WTC11 (cell line): ENCODE data around the gene TGFBI. TPM values are rescaled to one million over a fixed set of nuclear protein-coding genes. Genes with fewer than 3 reads are reported as not detected.

Experiments used
- ATAC-seq: fragments of 200-7000 bp; cut with Tn5 transposase; 2 replicates; pipeline ENCODE4 v1.10.0; 2021; ENCODE audit warnings: mild to moderate bottlenecking, moderate library complexity
- CTCF ChIA-PET: fragments of 300-600 bp; sonication (Branson Sonifier 250); formaldehyde crosslinking; loops from one replicate; lab custom pipeline; 2021; ENCODE audit warnings: antibody characterized with exemption; lab: Charles Lee
- POLR2A ChIA-PET: fragments of 350-600 bp; sonication (Branson Sonifier 250); formaldehyde crosslinking; loops from one replicate; lab custom pipeline; 2021; ENCODE audit warnings: antibody characterized with exemption; lab: Charles Lee
- DNase-seq: peaks from one replicate; pipeline ENCODE4 v3.0.0; 2021; ENCODE audit warnings: low spot score
- H3K27ac Mint-ChIP-seq: 2 replicates; pipeline ENCODE4 v1.8.0; 2021; ENCODE audit warnings: mixed read lengths
- H3K27me3 Mint-ChIP-seq: 2 replicates; pipeline ENCODE4 v1.8.0; 2021; ENCODE audit warnings: low read depth, mild to moderate bottlenecking, moderate library complexity, mixed read lengths
- H3K36me3 Mint-ChIP-seq: 2 replicates; pipeline ENCODE4 v1.8.0; 2021; ENCODE audit warnings: mixed read lengths
- H3K4me1 Mint-ChIP-seq: 2 replicates; pipeline ENCODE4 v1.8.0; 2022; ENCODE audit warnings: mixed read lengths
- H3K4me3 Mint-ChIP-seq: 2 replicates; pipeline ENCODE4 v1.8.0; 2021; ENCODE audit warnings: mild to moderate bottlenecking, moderate library complexity, mixed read lengths
- H3K9me3 Mint-ChIP-seq: 2 replicates; pipeline ENCODE4 v1.8.0; 2021; ENCODE audit warnings: mixed read lengths
- CDX4 ChIP-seq: fragments of 250-450 bp; sonication (Bioruptor Pico); IDR thresholded peaks from 2 replicates; pipeline ENCODE4 v1.9.0; 2021; ENCODE audit warnings: moderate library complexity, mild to moderate bottlenecking, inconsistent platforms, borderline replicate concordance
- E2F4 ChIP-seq: sonication (generic); formaldehyde crosslinking; IDR thresholded peaks from 2 replicates; pipeline ENCODE4 v1.8.1; 2022; ENCODE audit warnings: low read depth, mild to moderate bottlenecking, moderate library complexity, missing genetic modification reagents, borderline replicate concordance
- E2F5 ChIP-seq: sonication (generic); formaldehyde crosslinking; IDR thresholded peaks from 2 replicates; pipeline ENCODE4 v1.8.1; 2022; ENCODE audit warnings: mild to moderate bottlenecking, moderate library complexity, missing genetic modification reagents
- ELF4 ChIP-seq: sonication (generic); formaldehyde crosslinking; IDR thresholded peaks from 2 replicates; pipeline ENCODE4 v1.8.1; 2022; ENCODE audit warnings: low read depth, mild to moderate bottlenecking, moderate library complexity, missing genetic modification reagents
- ERG ChIP-seq: fragments of 250-450 bp; sonication (Bioruptor Pico); IDR thresholded peaks from 2 replicates; pipeline ENCODE4 v1.8.0; 2021; ENCODE audit warnings: mild to moderate bottlenecking
- FOXK1 ChIP-seq: sonication (generic); formaldehyde crosslinking; IDR thresholded peaks from 2 replicates; pipeline ENCODE4 v1.8.0; 2022; ENCODE audit warnings: mild to moderate bottlenecking, moderate library complexity, missing genetic modification reagents
- GRHL2 ChIP-seq: fragments of 250-450 bp; sonication (Bioruptor Pico); IDR thresholded peaks from 2 replicates; pipeline ENCODE4 v1.8.0; 2022; ENCODE audit warnings: mild to moderate bottlenecking, moderate library complexity; ENCODE audit not compliant: insufficient replicate concordance, severe bottlenecking
- GTF2I ChIP-seq: fragments of 250-450 bp; sonication (Bioruptor Pico); conservative IDR thresholded peaks from 2 replicates; pipeline ENCODE4 v1.4.0; 2021; ENCODE audit warnings: mild to moderate bottlenecking
- HMGA2 ChIP-seq: fragments of 250-450 bp; sonication (Bioruptor Pico); IDR thresholded peaks from 2 replicates; pipeline ENCODE4 v1.4.0; 2021; ENCODE audit warnings: mild to moderate bottlenecking, moderate library complexity
- JAZF1 ChIP-seq: fragments of 250-450 bp; sonication (Bioruptor Pico); IDR thresholded peaks from 2 replicates; pipeline ENCODE4 v1.9.0; 2021; ENCODE audit warnings: moderate library complexity, mild to moderate bottlenecking, inconsistent platforms
- KAT7 ChIP-seq: sonication (generic); formaldehyde crosslinking; IDR thresholded peaks from 2 replicates; pipeline ENCODE4 v1.8.1; 2023; ENCODE audit warnings: missing genetic modification reagents, mild to moderate bottlenecking, borderline replicate concordance
- MYBL2 ChIP-seq: sonication (generic); formaldehyde crosslinking; IDR thresholded peaks from 2 replicates; pipeline ENCODE4 v1.8.1; 2023; ENCODE audit warnings: mild to moderate bottlenecking, moderate library complexity, missing genetic modification reagents
- OVOL2 ChIP-seq: fragments of 250-450 bp; sonication (Bioruptor Pico); IDR thresholded peaks from 2 replicates; pipeline ENCODE4 v1.9.0; 2021; ENCODE audit warnings: mild to moderate bottlenecking, borderline replicate concordance
- PRDM15 ChIP-seq: sonication (generic); formaldehyde crosslinking; IDR thresholded peaks from 2 replicates; pipeline ENCODE4 v1.8.0; 2022; ENCODE audit warnings: missing genetic modification reagents
- PRRX2 ChIP-seq: fragments of 250-450 bp; sonication (Bioruptor Pico); IDR thresholded peaks from 2 replicates; pipeline ENCODE4 v1.8.0; 2021; ENCODE audit warnings: mild to moderate bottlenecking
- RORB ChIP-seq: fragments of 250-450 bp; sonication (Bioruptor Pico); IDR thresholded peaks from 2 replicates; pipeline ENCODE4 v1.9.0; 2021; ENCODE audit warnings: mild to moderate bottlenecking
- TEAD1 ChIP-seq: sonication (generic); formaldehyde crosslinking; IDR thresholded peaks from 2 replicates; pipeline ENCODE4 v1.8.0; 2022; ENCODE audit warnings: mild to moderate bottlenecking, missing genetic modification reagents
- TEAD4 ChIP-seq: sonication (generic); formaldehyde crosslinking; IDR thresholded peaks from 2 replicates; pipeline ENCODE4 v1.8.0; 2022; ENCODE audit warnings: mild to moderate bottlenecking, missing genetic modification reagents
- USF1 ChIP-seq: sonication (generic); formaldehyde crosslinking; IDR thresholded peaks from 2 replicates; pipeline ENCODE4 v1.8.0; 2022; ENCODE audit warnings: mild to moderate bottlenecking, missing genetic modification reagents
- ZNF121 ChIP-seq: sonication (generic); formaldehyde crosslinking; IDR thresholded peaks from 2 replicates; pipeline ENCODE4 v1.8.0; 2023; ENCODE audit warnings: missing genetic modification reagents
- ZNF263 ChIP-seq: sonication (generic); formaldehyde crosslinking; IDR thresholded peaks from 2 replicates; pipeline ENCODE4 v1.8.1; 2022; ENCODE audit warnings: low read depth, mild to moderate bottlenecking, moderate library complexity, missing genetic modification reagents
- ZNF396 ChIP-seq: fragments of 250-450 bp; sonication (Bioruptor Pico); IDR thresholded peaks from 2 replicates; pipeline ENCODE4 v1.8.0; 2021; ENCODE audit warnings: mild to moderate bottlenecking, moderate library complexity, borderline replicate concordance
- ZNF416 ChIP-seq: fragments of 250-450 bp; sonication (Bioruptor Pico); IDR thresholded peaks from 2 replicates; pipeline ENCODE4 v1.9.0; 2021; ENCODE audit warnings: mild to moderate bottlenecking, inconsistent platforms
- ZSCAN18 ChIP-seq: fragments of 250-450 bp; sonication (Bioruptor Pico); IDR thresholded peaks from 2 replicates; pipeline ENCODE4 v2.1.2; 2022; ENCODE audit warnings: mild to moderate bottlenecking, moderate library complexity
- total RNA-seq: library from RNA; stranded (reverse); gene quantifications from 3 replicates; pipeline ENCODE4 v1.2.3, GENCODE V29; 2021

Gene TGFBI
- total RNA-seq, 1 experiment from 2014 or later, result 7.2 TPM

GRCh38 chr5:136000147-136000546 lies 28.6 kb upstream of the TGFBI start:
- no peak overlapping the region for H3K4me3 Mint-ChIP-seq
- H3K27ac Mint-ChIP-seq, result no peak overlapping the region
- no peaks in the 10 kb centered on the region for H3K36me3 Mint-ChIP-seq
- TF ChIP-seq E2F5 (CRISPR knock-in tag) (no peak), ZSCAN18 (CRISPR knock-in tag) (no peak), OVOL2 (CRISPR knock-in tag) (no peak), E2F4 (CRISPR knock-in tag) (no peak), ZNF416 (no peak), HMGA2 (CRISPR knock-in tag) (no peak), ELF4 (CRISPR knock-in tag) (no peak), KAT7 (CRISPR knock-in tag) (no peak), ZNF396 (CRISPR knock-in tag) (no peak), FOXK1 (CRISPR knock-in tag) (no peak), USF1 (no peak), GRHL2 (no peak), CDX4 (CRISPR knock-in tag) (no peak), ZNF263 (CRISPR knock-in tag) (no peak), JAZF1 (CRISPR knock-in tag) (no peak)
- DNase-seq, result no peak
- POLR2A ChIA-PET, result no interaction called here
- H3K4me1 Mint-ChIP-seq, result no peaks in the 10 kb centered on the region
- CTCF ChIA-PET, result no interaction called here
- 0 out of 2 replicates have a peak, but pooled peaks cover 2% of the 10 kb centered on the region for H3K9me3 Mint-ChIP-seq
- H3K27me3 Mint-ChIP-seq, result no peaks in the 10 kb centered on the region; the same call in 1 of the 2 replicates
- no peak for ATAC-seq

GRCh38 chr5:136000932-136001331 lies 27.9 kb upstream of the TGFBI start:
- Mint-ChIP-seq H3K4me1 (no peaks in the 10 kb centered on the region), H3K27ac (no peak overlapping the region), H3K4me3 (no peak overlapping the region), H3K9me3 (no peaks in the 10 kb centered on the region), H3K36me3 (no peaks in the 10 kb centered on the region), H3K27me3 (no peaks in the 10 kb centered on the region)
- POLR2A ChIA-PET, result no interaction called here
- DNase-seq (no peak), ATAC-seq (no peak)
- CTCF ChIA-PET, result interaction anchor here (1.2 kb wide), 1 partner anchor 24 kb away, joined by 4 read pairs; no protein-coding TSS in a partner anchor
- no peak for TF ChIP-seq ZNF396 (CRISPR knock-in tag)
- TF ChIP-seq ELF4 (CRISPR knock-in tag), result no peak
- no peak for TF ChIP-seq RORB (CRISPR knock-in tag)
- no peak for TF ChIP-seq MYBL2 (CRISPR knock-in tag)
- no peak for TF ChIP-seq ZSCAN18 (CRISPR knock-in tag)
- no peak for TF ChIP-seq TEAD4 (CRISPR knock-in tag)
- no peak for TF ChIP-seq PRRX2 (CRISPR knock-in tag)
- no peak for TF ChIP-seq TEAD1 (CRISPR knock-in tag)
- TF ChIP-seq ERG, result no peak
- no peak for TF ChIP-seq ZNF263 (CRISPR knock-in tag)
- TF ChIP-seq OVOL2 (CRISPR knock-in tag), result no peak
- no peak for TF ChIP-seq GTF2I (CRISPR knock-in tag)
- no peak for TF ChIP-seq PRDM15 (CRISPR knock-in tag)
- no peak for TF ChIP-seq ZNF121
